Measurements from ENCODE around the gene DBN1.

DBN1 gene

DNA sequence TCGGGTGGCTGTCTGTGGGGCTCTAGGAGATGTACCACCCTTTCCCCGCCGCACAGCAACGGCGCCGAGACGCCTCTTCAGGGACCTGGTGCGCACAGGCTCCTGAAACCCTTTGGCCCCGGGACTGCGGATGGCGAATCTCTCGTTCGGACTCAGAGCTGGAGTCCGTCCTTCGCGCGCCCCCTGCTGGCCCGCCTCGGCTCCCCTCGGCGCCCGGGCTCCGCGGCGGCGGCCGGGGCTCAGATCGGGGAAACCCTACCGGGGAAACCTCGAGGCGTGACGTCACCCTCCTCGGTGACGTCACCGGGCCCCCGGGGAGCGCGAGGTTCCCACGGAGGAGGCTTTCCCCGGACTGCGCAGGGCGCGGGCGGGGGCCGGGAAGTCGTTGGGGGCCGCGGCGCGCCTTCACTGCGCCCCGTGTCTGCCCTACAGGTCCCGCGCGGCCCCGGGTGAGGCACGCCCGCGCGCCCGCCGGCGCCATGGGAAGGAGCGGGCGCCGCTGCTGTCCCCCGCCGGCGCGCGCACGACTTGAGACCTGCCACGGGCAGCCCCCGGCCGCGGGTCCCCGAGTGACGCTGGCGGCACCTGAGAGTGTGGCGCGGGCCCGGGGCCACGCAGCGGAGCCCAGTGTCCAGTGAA lies 18.9 kb downstream of the DBN1 start:
- TF ChIP-seq, protein P1, sequence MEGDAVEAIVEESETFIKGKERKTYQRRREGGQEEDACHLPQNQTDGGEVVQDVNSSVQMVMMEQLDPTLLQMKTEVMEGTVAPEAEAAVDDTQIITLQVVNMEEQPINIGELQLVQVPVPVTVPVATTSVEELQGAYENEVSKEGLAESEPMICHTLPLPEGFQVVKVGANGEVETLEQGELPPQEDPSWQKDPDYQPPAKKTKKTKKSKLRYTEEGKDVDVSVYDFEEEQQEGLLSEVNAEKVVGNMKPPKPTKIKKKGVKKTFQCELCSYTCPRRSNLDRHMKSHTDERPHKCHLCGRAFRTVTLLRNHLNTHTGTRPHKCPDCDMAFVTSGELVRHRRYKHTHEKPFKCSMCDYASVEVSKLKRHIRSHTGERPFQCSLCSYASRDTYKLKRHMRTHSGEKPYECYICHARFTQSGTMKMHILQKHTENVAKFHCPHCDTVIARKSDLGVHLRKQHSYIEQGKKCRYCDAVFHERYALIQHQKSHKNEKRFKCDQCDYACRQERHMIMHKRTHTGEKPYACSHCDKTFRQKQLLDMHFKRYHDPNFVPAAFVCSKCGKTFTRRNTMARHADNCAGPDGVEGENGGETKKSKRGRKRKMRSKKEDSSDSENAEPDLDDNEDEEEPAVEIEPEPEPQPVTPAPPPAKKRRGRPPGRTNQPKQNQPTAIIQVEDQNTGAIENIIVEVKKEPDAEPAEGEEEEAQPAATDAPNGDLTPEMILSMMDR (IDR thresholded peaks at IDR 0.05; ENCODE audit: extremely low read depth, missing control alignments) = peak; percentile 75
- peak; percentile 98 for DNase-seq (ENCODE audit: low spot score)

DNA sequence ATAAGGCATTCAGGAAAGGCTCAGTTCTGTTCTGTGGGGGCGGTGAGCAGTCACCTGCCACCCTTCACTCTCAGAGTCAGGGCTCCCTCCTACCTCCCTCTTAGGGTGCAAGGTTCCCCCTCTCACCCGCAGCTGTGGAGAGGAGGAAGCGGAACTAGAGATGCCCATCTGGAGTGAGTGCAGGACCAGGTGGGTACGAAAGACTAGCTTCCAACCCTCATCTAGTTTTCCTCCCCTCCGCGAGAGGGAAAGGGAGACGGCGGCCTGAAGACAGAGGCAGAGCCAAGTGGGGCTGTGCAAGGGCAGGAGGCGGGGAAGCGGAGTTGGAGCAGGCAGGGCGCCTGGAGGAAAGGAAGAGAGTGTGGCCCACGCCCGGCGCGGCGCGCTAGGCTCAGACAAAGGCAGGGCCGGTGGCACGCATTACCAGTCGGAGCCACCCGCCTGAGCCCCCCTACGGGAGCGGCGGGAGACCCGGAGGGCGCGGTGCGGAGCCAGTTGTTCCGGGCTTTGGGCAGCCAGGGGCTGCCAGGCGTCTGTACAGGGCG lies 19.5 kb downstream of the DBN1 start:
- DNase-seq (ENCODE audit: low spot score) = no peak

DNA sequence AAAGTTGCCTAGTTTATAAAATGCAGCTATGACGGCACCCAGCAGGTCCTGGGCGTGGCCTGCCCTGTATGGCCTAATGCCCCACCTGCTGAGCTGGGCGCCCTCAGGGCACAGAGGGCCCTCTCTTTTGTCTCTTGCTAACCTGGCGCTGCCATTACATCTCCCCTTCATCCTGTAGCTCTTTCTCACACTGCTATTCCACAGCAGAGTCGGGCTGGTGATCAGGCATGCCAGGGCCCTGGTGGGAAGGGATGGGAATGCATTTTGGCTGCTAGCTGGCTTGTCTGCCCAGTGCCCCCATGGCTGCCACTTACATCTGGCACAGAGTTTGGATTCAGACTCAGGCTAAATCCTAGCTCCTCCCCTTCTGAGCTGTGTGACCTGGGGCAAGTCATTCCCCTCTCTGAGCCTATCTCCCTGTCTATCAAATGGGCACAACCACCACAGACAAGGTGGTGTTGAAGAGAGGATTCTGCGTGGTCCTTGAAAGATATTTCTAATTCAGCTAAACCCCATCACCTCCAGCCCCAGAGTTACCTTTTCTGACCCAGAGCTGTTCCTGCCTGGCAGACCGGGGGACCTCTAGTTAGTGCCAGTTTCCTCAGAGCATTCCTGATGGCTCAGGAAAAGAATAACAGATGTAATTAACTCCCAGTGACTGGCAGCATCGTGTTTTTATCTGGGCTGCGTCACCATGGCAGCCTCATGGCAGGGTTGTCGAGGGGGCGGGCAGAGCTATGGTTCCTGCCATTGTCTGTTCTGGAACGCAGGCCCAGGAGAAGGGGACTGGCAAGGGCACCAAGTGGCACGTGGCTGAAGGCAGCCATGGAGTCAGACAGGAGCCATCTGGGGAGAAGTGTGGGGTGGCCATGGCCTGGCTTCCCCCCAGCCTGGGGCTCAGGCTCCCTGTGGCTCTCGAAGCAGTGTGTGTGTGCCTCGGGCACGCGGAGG lies 20.5 kb downstream of the DBN1 start:
- no peak for DNase-seq (ENCODE audit: low spot score)
- TF ChIP-seq, protein P1 (IDR thresholded peaks at IDR 0.05; ENCODE audit: extremely low read depth, missing control alignments) = no peak

More for the DNA sequence above, 19.5 kb downstream of the DBN1 start:
- TF ChIP-seq, protein P1 (IDR thresholded peaks at IDR 0.05; ENCODE audit: extremely low read depth, missing control alignments) = no peak

DNA sequence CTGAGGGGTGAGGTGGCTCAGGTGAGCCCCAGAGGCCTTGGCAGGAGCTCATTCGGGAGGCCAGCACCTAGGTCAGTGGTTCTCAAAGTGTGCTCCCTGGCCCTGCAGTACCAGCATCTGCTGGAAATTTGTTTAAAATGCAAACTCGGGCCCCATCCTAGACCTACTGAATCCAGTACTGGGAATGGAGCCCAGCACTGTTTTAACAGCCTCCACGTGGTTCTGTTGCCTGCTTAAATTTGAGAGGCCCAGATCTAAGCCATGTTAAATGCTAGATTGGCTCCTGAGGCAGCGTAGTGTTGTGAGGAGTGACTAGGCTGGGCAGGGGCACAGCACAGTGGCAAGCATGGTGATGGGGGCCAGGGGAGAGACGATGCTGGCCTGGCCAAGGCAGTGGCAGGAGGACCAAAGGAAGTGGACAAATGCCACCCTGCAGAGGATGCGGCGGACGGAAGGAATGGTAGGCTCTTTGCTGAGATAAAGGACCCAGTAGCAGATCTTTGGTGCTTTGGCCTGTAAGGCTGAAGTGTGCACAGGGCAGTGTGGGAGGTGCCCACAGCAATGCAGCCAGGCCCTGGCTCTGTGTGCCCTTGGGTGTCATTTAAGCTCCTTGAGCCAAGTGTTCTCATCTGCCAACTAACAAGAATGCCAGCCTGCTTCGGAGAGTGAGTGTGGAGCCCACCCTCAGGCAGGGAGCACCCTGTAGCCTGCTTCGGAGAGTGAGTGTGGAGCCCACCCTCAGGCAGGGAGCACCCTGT lies 22.6 kb downstream of the DBN1 start:
- TF ChIP-seq, protein P1 (IDR thresholded peaks at IDR 0.05; ENCODE audit: extremely low read depth, missing control alignments) = no peak
- DNase-seq (ENCODE audit: low spot score) = no peak

DNA sequence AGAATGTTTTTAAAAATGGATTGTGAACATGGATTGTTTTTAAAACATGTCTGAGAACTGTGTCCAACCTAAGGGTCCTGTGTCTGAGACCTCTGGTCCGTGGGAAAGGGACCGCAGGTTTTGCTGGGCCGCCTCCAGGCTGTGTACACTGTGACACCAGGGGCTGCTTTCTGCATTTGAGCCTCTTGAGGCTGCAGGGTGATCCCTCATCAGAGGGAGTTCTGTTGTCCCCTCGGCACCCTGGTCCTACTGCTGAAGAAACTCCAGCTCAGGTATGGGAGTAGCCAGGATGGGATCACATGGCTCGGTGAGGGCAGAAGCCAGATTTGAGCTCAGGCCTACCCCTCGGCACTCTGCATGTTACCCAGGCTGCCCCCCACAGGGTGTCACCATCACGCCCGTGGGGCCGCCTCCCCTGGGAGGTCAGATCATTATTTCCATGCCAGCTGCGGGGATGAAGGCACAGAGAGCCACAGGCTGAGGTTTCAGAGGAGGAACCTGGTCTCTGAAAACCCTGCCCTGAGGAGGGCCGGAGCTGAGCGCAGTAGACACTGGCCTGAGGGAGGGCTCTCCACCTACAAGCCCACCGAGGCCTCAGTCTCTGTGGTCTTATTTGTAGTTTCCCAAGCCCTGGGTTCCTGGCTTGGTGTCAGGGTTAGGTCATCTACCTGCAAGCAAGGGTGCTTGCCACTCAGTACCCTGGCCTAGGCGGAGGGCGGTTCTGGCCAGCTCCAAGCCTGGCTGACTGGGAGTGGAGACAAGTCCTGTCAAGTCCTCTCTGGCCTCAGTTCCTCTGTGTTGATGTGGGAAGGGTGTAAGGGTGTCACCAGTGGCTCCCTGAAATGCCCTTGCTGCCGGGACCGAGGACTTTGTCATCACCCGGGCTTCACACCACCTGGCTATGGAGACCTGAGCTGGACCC lies 24.0 kb downstream of the DBN1 start:
- no peak for DNase-seq (ENCODE audit: low spot score)
- TF ChIP-seq, protein P1 (IDR thresholded peaks at IDR 0.05; ENCODE audit: extremely low read depth, missing control alignments) = no peak

DNA sequence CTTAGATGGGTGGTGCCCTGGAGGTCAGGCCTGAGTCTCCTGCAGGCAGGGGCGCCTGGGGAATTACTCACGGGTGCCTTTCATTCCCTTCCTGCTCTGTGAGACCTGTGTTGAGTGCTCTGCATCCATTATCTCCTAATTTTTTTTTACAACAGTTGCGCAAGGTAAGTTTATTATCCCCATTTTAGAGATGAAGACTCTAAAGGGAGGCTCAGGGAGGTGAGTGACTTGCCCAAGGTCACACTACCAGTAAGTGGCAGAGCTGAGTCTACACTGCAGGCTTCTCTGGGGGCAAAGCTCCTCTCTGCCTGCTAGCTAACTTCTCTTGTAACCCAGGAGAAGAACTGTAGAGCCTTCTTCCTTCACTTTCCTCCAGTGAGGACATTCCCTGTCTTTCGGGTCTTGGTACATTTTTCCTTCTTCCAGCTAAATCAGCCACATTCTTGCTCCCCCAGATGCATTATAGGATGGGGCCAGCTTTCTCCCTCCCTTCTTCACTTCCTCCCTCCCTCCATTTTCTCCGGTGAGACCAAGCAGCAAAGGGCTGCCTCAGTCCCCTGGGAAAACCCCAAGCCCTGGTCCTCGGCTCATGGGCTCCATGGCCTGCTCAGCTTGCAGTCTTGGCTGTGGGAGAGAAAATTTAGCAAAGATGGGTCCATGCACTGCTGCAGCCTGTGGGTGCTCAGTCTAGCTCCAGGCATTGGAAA lies 25.0 kb downstream of the DBN1 start:
- TF ChIP-seq, protein P1 (IDR thresholded peaks at IDR 0.05; ENCODE audit: extremely low read depth, missing control alignments) = no peak
- DNase-seq (ENCODE audit: low spot score) = no peak

Data from GM20000 (cell line).